Neural progenitor cell (in vitro differentiated cells): ENCODE data around the gene RNF26.

Source experiments
- EZH2phosphoT487 ChIP-seq: fragments of 200-600 bp; sonication (generic); IDR thresholded peaks from 2 replicates; pipeline ENCODE4 v1.6.1; 2017; ENCODE audit warnings: antibody characterized with exemption
- TF ChIP-seq, protein P1 (sequence below): fragments of 200-600 bp; sonication (generic); IDR thresholded peaks from 2 replicates; pipeline ENCODE4 v1.5.1; 2017; ENCODE audit warnings: antibody characterized with exemption, mild to moderate bottlenecking

DNA sequence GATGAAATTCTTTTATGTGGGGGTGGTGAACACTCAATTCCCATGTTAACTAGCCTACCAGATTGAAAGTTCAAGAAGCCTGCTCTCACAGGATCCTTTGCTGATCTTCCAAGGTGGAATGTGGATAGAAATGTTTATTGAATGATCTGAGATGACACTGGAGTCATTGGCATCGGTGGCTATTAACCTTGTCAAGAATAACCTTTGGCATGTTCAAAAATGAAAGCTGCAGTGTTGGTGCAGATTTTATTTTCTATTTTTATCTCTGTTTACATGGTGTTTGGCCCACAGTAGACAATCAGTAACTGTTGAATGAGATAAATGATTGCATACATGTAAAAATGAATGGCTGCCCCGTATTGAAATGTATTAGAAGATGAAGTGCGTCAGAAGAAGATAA is 36.4 kb upstream of the RNF26 start:
- TF ChIP-seq, protein P1, sequence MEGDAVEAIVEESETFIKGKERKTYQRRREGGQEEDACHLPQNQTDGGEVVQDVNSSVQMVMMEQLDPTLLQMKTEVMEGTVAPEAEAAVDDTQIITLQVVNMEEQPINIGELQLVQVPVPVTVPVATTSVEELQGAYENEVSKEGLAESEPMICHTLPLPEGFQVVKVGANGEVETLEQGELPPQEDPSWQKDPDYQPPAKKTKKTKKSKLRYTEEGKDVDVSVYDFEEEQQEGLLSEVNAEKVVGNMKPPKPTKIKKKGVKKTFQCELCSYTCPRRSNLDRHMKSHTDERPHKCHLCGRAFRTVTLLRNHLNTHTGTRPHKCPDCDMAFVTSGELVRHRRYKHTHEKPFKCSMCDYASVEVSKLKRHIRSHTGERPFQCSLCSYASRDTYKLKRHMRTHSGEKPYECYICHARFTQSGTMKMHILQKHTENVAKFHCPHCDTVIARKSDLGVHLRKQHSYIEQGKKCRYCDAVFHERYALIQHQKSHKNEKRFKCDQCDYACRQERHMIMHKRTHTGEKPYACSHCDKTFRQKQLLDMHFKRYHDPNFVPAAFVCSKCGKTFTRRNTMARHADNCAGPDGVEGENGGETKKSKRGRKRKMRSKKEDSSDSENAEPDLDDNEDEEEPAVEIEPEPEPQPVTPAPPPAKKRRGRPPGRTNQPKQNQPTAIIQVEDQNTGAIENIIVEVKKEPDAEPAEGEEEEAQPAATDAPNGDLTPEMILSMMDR = no peak
- TF ChIP-seq EZH2phosphoT487 = no peak
